Fibroblast of lung (primary cell): ENCODE measurements around the gene HIVEP1. TPM values are rescaled to one million over a fixed set of nuclear protein-coding genes. Genes with fewer than 3 reads are reported as not detected.

Experiments
- DNase-seq, 2 donors: peaks; one replicate each; pipeline versions ENCODE4 v3.0.0 to v3.0.0-alpha.2; 2010; ENCODE audit warnings: low read depth in 2 of 2
- H2AFZ ChIP-seq: 2 replicates; pipeline ENCODE4 v1.5.1; 2012; ENCODE audit warnings: low read length, control low read depth, inconsistent platforms
- H3K27ac ChIP-seq: 2 replicates; pipeline ENCODE4 v1.5.1; 2011; ENCODE audit warnings: low read length, control low read depth; ENCODE audit not compliant: insufficient read depth
- H3K27me3 ChIP-seq: 2 replicates; pipeline ENCODE4 v1.5.1; 2011; ENCODE audit warnings: mild to moderate bottlenecking, low read length; ENCODE audit not compliant: control insufficient read depth, insufficient read depth
- H3K36me3 ChIP-seq: 2 replicates; pipeline ENCODE4 v1.5.1; 2011; ENCODE audit warnings: low read length; ENCODE audit not compliant: control insufficient read depth, insufficient read depth
- H3K4me1 ChIP-seq: 2 replicates; pipeline ENCODE4 v1.5.1; 2011; ENCODE audit warnings: low read length; ENCODE audit not compliant: control insufficient read depth, insufficient read depth; ENCODE audit errors: extremely low read depth
- H3K4me2 ChIP-seq: 2 replicates; pipeline ENCODE4 v1.5.1; 2011; ENCODE audit warnings: low read length, control low read depth; ENCODE audit not compliant: insufficient read depth; ENCODE audit errors: extremely low read depth
- H3K4me3 ChIP-seq, 4 experiments: fragments of 200-600 bp in 1 of 4; sonication (generic) in 1 of 4; replicated peaks in 1 of 4; 2 replicates each; pipeline ENCODE4 v1.5.1; 2011 to 2016; ENCODE audit warnings: low read length in 4 of 4, low read depth in 3 of 4, mild to moderate bottlenecking in 3 of 4, control low read depth in 2 of 4, inconsistent platforms in 1 of 4, mixed read lengths in 1 of 4; ENCODE audit not compliant: insufficient read depth in 1 of 4; ENCODE audit errors: control extremely low read depth in 1 of 4
- H3K79me2 ChIP-seq: 2 replicates; pipeline ENCODE4 v1.5.1; 2012; ENCODE audit warnings: mild to moderate bottlenecking, low read length, inconsistent platforms; ENCODE audit not compliant: control insufficient read depth, insufficient read depth
- H3K9ac ChIP-seq: 2 replicates; pipeline ENCODE4 v1.5.1; 2011; ENCODE audit warnings: mild to moderate bottlenecking, low read length, control low read depth; ENCODE audit not compliant: insufficient read depth
- H3K9me3 ChIP-seq: 2 replicates; pipeline ENCODE4 v1.5.1; 2012; ENCODE audit warnings: low read depth, low read length; ENCODE audit not compliant: control insufficient read depth, insufficient read depth
- H4K20me1 ChIP-seq: 2 replicates; pipeline ENCODE4 v1.5.1; 2011; ENCODE audit warnings: low read length; ENCODE audit not compliant: control insufficient read depth, insufficient read depth; ENCODE audit errors: extremely low read depth
- CTCF ChIP-seq, 2 donors: IDR thresholded peaks in 1 of 2; conservative IDR thresholded peaks in 1 of 2; 1 replicate in 1 of 2; 2 replicates in 1 of 2; pipeline ENCODE4 v1.5.1; 2011 to 2012; ENCODE audit warnings: low read length in 2 of 2, control low read depth in 1 of 2, inconsistent platforms in 1 of 2, low read depth in 1 of 2, mild to moderate bottlenecking in 1 of 2
- EZH2 ChIP-seq: IDR thresholded peaks from 2 replicates; pipeline ENCODE4 v1.5.1; 2012; ENCODE audit warnings: low read length, control low read depth, mild to moderate bottlenecking; ENCODE audit errors: missing control alignments
- polyA plus RNA-seq, 2 donors: library from polyadenylated mRNA; depleted of rRNA in 1 of 2; stranded (reverse) in 1 of 2; unstranded in 1 of 2; fragments of >200 nt; gene quantifications; 2 replicates each; pipeline ENCODE4 v1.2.1, GENCODE V29; 2011 to 2012; ENCODE audit warnings: missing spikeins in 1 of 2
- total RNA-seq: library from RNA; depleted of rRNA; stranded (reverse); fragments of >200 nt; gene quantifications from 2 replicates; pipeline ENCODE4 v1.2.1, GENCODE V29; 2014

The HIVEP1 gene
- total and polyA plus RNA-seq, 2 donors (not counting 1 experiment from before 2014, with no cell fraction given): 9.9 to 14.6 TPM

DNA sequence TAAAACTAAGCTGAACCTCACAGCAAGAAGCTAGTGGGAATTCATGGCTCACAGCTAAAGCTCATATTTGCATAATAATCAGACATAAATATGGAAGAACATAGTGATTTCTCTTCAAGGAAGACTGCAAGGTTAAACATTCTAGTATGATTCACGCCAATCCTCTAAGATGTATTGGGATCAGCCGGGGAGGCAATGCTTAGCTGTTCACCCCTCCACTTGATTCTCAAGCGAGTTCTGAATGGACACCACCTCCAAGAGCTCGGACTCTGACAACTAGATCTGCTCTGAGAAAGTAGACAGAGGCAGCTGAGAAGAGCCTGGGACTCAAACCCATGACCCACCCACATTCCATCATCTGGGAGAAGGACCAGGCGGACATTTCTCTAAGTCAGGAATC, 159.6 kb downstream of the HIVEP1 start:
- Histone ChIP-seq H4K20me1 (no peaks in the 10 kb centered on the region), H3K4me2 (no peak overlapping the region), H3K27ac (no peak overlapping the region), H3K27me3 (no peaks in the 10 kb centered on the region), H2AFZ (no peak overlapping the region), H3K4me1 (peaks cover 3% of the 10 kb centered on the region), H3K79me2 (no peaks in the 10 kb centered on the region), H3K36me3 (no peaks in the 10 kb centered on the region), H3K4me3 (no peak overlapping the region), H3K9me3 (no peaks in the 10 kb centered on the region), H3K9ac (no peak overlapping the region)
- TF ChIP-seq CTCF (conservative IDR thresholded peaks at IDR 0.05 in 1 of 2, IDR thresholded peaks at IDR 0.05 in 1 of 2; ENCODE audit: low read depth in 1 of 2, low read length in 2 of 2) (no peak), EZH2 (no peak)
- no peak for DNase-seq

DNA sequence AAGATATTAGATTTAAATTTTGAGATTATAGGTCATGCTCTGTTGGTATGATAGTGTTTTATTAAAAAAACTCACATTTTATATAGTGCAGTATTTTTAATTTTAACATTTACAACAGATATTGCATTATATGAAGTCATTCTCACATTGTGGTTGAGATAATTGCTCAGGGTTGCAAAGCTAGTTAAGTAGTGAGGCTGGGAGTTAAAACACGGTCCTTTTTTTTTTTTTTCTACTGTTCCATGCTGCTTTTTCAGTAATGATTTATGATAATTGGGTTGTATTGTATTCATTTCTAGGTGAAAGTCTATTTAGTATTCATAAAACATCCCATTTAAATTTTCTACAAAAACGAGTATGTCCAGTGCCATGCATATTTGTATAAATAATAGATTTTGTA, 160.5 kb downstream of the HIVEP1 start:
- Histone ChIP-seq H3K36me3 (no peaks in the 10 kb centered on the region), H3K9me3 (no peaks in the 10 kb centered on the region), H3K9ac (no peak overlapping the region), H3K4me1 (peaks cover 3% of the 10 kb centered on the region), H3K27ac (no peak overlapping the region), H3K79me2 (no peaks in the 10 kb centered on the region), H2AFZ (no peak overlapping the region), H3K4me2 (no peak overlapping the region), H3K4me3 (no peak overlapping the region), H4K20me1 (no peaks in the 10 kb centered on the region), H3K27me3 (no peaks in the 10 kb centered on the region)
- TF ChIP-seq CTCF (conservative IDR thresholded peaks at IDR 0.05 in 1 of 2, IDR thresholded peaks at IDR 0.05 in 1 of 2; ENCODE audit: low read depth in 1 of 2, low read length in 2 of 2) (no peak), EZH2 (no peak)
- no peak for DNase-seq

DNA sequence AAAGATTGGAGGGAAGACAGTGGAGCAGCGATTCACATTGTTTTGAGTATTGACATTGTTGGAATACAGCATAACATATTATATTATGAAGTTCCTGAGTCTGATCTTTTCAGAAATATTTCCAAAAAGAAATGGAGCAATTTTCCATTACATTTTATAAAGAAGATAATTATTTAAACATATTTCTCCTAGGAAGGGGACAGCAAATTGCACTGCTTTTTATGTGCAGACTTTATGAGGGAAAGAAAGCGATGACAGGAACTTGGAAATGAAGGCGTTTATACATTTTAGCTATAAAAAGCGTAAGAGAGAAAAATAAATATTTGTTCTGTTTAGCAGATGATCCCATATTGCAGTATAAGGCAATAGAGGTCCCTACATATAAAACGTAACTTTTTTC, 161.1 kb downstream of the HIVEP1 start:
- Histone ChIP-seq H3K9me3 (no peaks in the 10 kb centered on the region), H4K20me1 (no peaks in the 10 kb centered on the region), H3K36me3 (no peaks in the 10 kb centered on the region), H3K27ac (no peak overlapping the region), H2AFZ (no peak overlapping the region), H3K4me3 (no peak overlapping the region), H3K4me2 (no peak overlapping the region), H3K27me3 (no peaks in the 10 kb centered on the region), H3K79me2 (no peaks in the 10 kb centered on the region), H3K4me1 (peaks cover 3% of the 10 kb centered on the region), H3K9ac (no peak overlapping the region)
- no peak for TF ChIP-seq CTCF (conservative IDR thresholded peaks at IDR 0.05 in 1 of 2, IDR thresholded peaks at IDR 0.05 in 1 of 2; ENCODE audit: low read depth in 1 of 2, low read length in 2 of 2)
- TF ChIP-seq EZH2: no peak
- DNase-seq: no peak
